Measurements from ENCODE around the gene ADARB1. TPM values are rescaled to one million over a fixed set of nuclear protein-coding genes. Genes with fewer than 3 reads are reported as not detected.
A peak's percentile ranks its signal among the peaks of the same experiment; 100 is the strongest.

Gene ADARB1
- polyA plus RNA-seq, 1 donor (not counting 4 experiments of a cell fraction or from before 2014, with no cell fraction given): 13.0 TPM

DNA sequence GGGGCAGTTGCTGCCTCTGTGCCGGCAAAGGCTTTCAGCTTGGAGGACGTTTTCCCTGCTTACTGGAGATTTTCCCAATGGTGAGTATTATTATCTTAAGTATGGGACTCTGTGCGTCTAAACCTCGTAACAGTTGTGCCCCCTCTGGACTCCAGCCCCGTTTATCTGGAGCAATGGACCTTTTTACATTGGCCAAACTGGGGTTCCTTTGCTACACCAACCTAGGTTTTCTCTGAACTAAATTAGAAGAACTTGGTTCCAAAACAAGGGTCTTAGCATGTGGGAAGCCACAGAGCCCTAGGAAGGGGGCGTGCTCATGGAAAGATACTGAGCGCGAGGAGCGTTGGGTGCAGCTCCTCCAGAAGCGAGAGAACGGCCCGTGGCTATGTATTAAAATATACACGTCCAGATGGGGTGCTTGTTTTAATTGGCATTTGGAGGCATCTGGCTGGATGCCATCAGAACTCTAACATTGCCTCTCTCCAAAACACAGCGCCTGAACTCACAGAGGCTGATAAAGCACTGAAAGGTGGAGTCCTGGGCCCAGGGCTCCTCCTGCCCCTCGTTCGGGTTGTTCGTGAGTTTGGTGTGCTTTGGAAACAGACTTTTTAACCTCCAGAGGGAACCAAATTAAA, 184.9 kb downstream of the ADARB1 start:
- no peaks in the 10 kb centered on the region for H3K9me3 ChIP-seq (ENCODE audit: control insufficient read depth, low read depth, low read length)
- H3K4me3 ChIP-seq (ENCODE audit: control insufficient read depth in 2 of 3, extremely low read depth in 1 of 3, insufficient read depth in 2 of 3, low read depth in 1 of 3, low read length in 3 of 3): no peak overlapping the region
- H3K27ac ChIP-seq (ENCODE audit: control insufficient read depth, insufficient read depth, low read length): no peak overlapping the region
- no peaks in the 10 kb centered on the region for H3K9me1 ChIP-seq (ENCODE audit: control insufficient read depth, extremely low read depth, insufficient read depth, low read length)
- H3K4me2 ChIP-seq (ENCODE audit: control insufficient read depth, extremely low read depth, insufficient read depth, low read depth, low read length): no peak overlapping the region
- FAIRE-seq: no peak
- DNase-seq (ENCODE audit: low read depth, low spot score): no peak
- H3K36me3 ChIP-seq (ENCODE audit: control insufficient read depth in 2 of 2, extremely low read depth in 1 of 2, insufficient read depth in 2 of 2, low read length in 2 of 2): peaks cover 8 to 10% of the 10 kb centered on the region in 2 experiments
- peaks cover 22% of the 10 kb centered on the region for H3K27me3 ChIP-seq (ENCODE audit: control insufficient read depth, extremely low read depth, insufficient read depth, low read length)
- dilution Hi-C loops (cut with MboI; ENCODE audit: extremely low pct_ligation_motif_present, low sequenced_read_pairs): no loop called here
- H2AFZ ChIP-seq (ENCODE audit: control insufficient read depth, low read length): no peak overlapping the region
- TF ChIP-seq EZH2 (IDR thresholded peaks at IDR 0.05; ENCODE audit: low read length): peak; percentile 34
- TF ChIP-seq, protein P1, sequence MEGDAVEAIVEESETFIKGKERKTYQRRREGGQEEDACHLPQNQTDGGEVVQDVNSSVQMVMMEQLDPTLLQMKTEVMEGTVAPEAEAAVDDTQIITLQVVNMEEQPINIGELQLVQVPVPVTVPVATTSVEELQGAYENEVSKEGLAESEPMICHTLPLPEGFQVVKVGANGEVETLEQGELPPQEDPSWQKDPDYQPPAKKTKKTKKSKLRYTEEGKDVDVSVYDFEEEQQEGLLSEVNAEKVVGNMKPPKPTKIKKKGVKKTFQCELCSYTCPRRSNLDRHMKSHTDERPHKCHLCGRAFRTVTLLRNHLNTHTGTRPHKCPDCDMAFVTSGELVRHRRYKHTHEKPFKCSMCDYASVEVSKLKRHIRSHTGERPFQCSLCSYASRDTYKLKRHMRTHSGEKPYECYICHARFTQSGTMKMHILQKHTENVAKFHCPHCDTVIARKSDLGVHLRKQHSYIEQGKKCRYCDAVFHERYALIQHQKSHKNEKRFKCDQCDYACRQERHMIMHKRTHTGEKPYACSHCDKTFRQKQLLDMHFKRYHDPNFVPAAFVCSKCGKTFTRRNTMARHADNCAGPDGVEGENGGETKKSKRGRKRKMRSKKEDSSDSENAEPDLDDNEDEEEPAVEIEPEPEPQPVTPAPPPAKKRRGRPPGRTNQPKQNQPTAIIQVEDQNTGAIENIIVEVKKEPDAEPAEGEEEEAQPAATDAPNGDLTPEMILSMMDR (optimal IDR thresholded peaks at IDR 0.05 in 1 of 3, IDR thresholded peaks at IDR 0.05 in 1 of 3, conservative IDR thresholded peaks at IDR 0.05 in 1 of 3; ENCODE audit: extremely low read depth in 1 of 3, insufficient read depth in 2 of 3, low read length in 3 of 3): no peak
- H3K9ac ChIP-seq (ENCODE audit: control insufficient read depth, extremely low read depth, insufficient read depth, low read length): no peak overlapping the region
- no peaks in the 10 kb centered on the region for H3K79me2 ChIP-seq (ENCODE audit: control insufficient read depth, insufficient read depth, low read length)
- H4K20me1 ChIP-seq (ENCODE audit: control insufficient read depth, extremely low read depth, insufficient read depth, low read length): no peaks in the 10 kb centered on the region
- H3K4me1 ChIP-seq (ENCODE audit: control insufficient read depth, extremely low read depth, insufficient read depth, low read length): peaks cover 3% of the 10 kb centered on the region

DNA sequence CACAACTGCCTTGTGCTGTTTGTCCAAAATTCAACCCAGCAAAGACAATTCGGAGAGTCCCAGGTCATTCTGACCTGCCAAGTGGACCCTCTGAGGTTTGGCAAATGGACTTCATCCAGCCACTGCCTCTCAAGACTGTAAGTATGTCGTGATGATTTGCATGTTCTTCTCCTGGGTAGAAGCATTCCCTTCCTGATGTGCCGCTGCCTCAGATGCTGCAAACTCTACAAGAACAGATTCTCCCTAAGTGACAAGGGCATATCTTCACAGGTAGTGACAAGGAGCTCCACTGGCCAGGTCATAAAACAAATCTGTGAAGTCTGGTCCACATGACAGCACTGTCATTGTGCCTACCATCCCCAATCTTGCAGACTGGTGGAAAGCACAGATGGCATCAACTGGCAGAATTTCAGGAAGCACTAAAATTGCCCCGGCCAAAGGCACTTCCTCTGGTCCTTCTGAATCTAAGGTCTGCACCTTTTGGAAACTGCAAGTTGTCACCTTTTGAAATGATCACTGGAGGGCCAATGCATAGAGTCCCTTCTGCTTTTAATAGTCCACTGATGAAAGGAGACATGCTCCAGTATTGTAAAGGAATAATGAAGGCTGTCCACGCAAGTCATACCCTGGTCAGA, 185.9 kb downstream of the ADARB1 start:
- DNase-seq (ENCODE audit: low read depth, low spot score): no peak
- no peak for FAIRE-seq

More for the DNA sequence above, 185.9 kb downstream of the ADARB1 start:
- Histone ChIP-seq H3K4me1 (ENCODE audit: control insufficient read depth, extremely low read depth, insufficient read depth, low read length) (no peaks in the 10 kb centered on the region), H4K20me1 (ENCODE audit: control insufficient read depth, extremely low read depth, insufficient read depth, low read length) (no peaks in the 10 kb centered on the region), H3K9ac (ENCODE audit: control insufficient read depth, extremely low read depth, insufficient read depth, low read length) (no peak overlapping the region), H3K27ac (ENCODE audit: control insufficient read depth, insufficient read depth, low read length) (no peak overlapping the region), H3K4me3 (ENCODE audit: control insufficient read depth in 2 of 3, extremely low read depth in 1 of 3, insufficient read depth in 2 of 3, low read depth in 1 of 3, low read length in 3 of 3) (no peak overlapping the region), H3K79me2 (ENCODE audit: control insufficient read depth, insufficient read depth, low read length) (no peaks in the 10 kb centered on the region), H3K9me1 (ENCODE audit: control insufficient read depth, extremely low read depth, insufficient read depth, low read length) (no peaks in the 10 kb centered on the region), H3K4me2 (ENCODE audit: control insufficient read depth, extremely low read depth, insufficient read depth, low read depth, low read length) (no peak overlapping the region), H3K9me3 (ENCODE audit: control insufficient read depth, low read depth, low read length) (no peaks in the 10 kb centered on the region), H3K36me3 (ENCODE audit: control insufficient read depth in 2 of 2, extremely low read depth in 1 of 2, insufficient read depth in 2 of 2, low read length in 2 of 2) (peaks cover 9 to 14% of the 10 kb centered on the region in 2 experiments), H3K27me3 (ENCODE audit: control insufficient read depth, extremely low read depth, insufficient read depth, low read length) (peaks cover 12% of the 10 kb centered on the region), H2AFZ (ENCODE audit: control insufficient read depth, low read length) (no peak overlapping the region)
- dilution Hi-C loops (cut with MboI; ENCODE audit: extremely low pct_ligation_motif_present, low sequenced_read_pairs): no loop called here
- TF ChIP-seq, protein P1 (optimal IDR thresholded peaks at IDR 0.05 in 1 of 3, IDR thresholded peaks at IDR 0.05 in 1 of 3, conservative IDR thresholded peaks at IDR 0.05 in 1 of 3; ENCODE audit: extremely low read depth in 1 of 3, insufficient read depth in 2 of 3, low read length in 3 of 3): no peak
